SK-N-SH (cell line): Measurements from ENCODE around the gene OST4. TPM values are rescaled to one million over a fixed set of nuclear protein-coding genes. Genes with fewer than 3 reads are reported as not detected.

Source experiments
- CTCF ChIA-PET: fragments of 300-600, 350-600 bp; formaldehyde crosslinking; extraction: SDS; loops from one replicate; lab custom pipeline; 2021; lab: Yijun Ruan, JAX
- POLR2A ChIA-PET: fragments of 350-600 bp; sonication (Branson Sonifier 250); formaldehyde crosslinking; extraction: SDS; loops from one replicate; lab custom pipeline; 2020; ENCODE audit warnings: antibody characterized with exemption, inconsistent platforms; lab: Yijun Ruan, JAX
- DNase-seq: peaks from one replicate; pipeline ENCODE4 v3.0.0; 2012
- H2AFZ ChIP-seq: fragments of 200-600 bp; sonication (generic); 2 replicates; pipeline ENCODE4 v1.8.1; 2016; ENCODE audit warnings: antibody characterized with exemption, mild to moderate bottlenecking, low read depth
- H3F3A ChIP-seq: fragments of 200-600 bp; sonication (generic); replicated peaks from 2 replicates; pipeline ENCODE3; 2016; ENCODE audit warnings: antibody characterized with exemption, mild to moderate bottlenecking; ENCODE audit not compliant: insufficient read depth
- H3K27ac ChIP-seq, 2 experiments: fragments of 200-500 bp in 1 of 2; fragments of 200-600 bp in 1 of 2; sonication (Bioruptor generic) in 1 of 2; sonication (generic), shearing (Covaris generic) in 1 of 2; 2 replicates each; pipeline versions ENCODE4 v1.5.1 to v1.6.1; 2014 to 2016; ENCODE audit warnings: low read depth in 2 of 2, inconsistent platforms in 1 of 2, low read length in 1 of 2, mild to moderate bottlenecking in 1 of 2, mixed read lengths in 1 of 2
- H3K27me3 ChIP-seq: fragments of 200-600 bp; sonication (generic), shearing (Covaris generic); 2 replicates; pipeline ENCODE4 v1.6.1; 2016; ENCODE audit warnings: mixed run types; ENCODE audit not compliant: insufficient read depth
- H3K36me3 ChIP-seq, 2 experiments: fragments of 200-500 bp in 1 of 2; fragments of 200-600 bp in 1 of 2; sonication (Bioruptor generic) in 1 of 2; sonication (generic) in 1 of 2; replicated peaks in 1 of 2; 2 replicates each; pipeline versions ENCODE3 to v1.5.1; 2014 to 2016; ENCODE audit warnings: low read length in 1 of 2, mild to moderate bottlenecking in 1 of 2; ENCODE audit not compliant: insufficient read depth in 2 of 2, control insufficient read depth in 1 of 2
- H3K4me1 ChIP-seq, 2 experiments: fragments of 200-500 bp in 1 of 2; fragments of 200-600 bp in 1 of 2; sonication (Bioruptor generic) in 1 of 2; sonication (generic), shearing (Covaris generic) in 1 of 2; 2 replicates each; pipeline versions ENCODE4 v1.5.1 to v1.6.1; 2014 to 2016; ENCODE audit warnings: low read depth in 1 of 2, low read length in 1 of 2, mixed run types in 1 of 2; ENCODE audit not compliant: insufficient read depth in 2 of 2, control insufficient read depth in 1 of 2
- H3K4me2 ChIP-seq: fragments of 200-600 bp; sonication (generic), shearing (Covaris generic); 2 replicates; pipeline ENCODE4 v1.6.1; 2017; ENCODE audit warnings: mixed run types
- H3K4me3 ChIP-seq, 2 experiments: fragments of 200-500 bp in 1 of 2; fragments of 200-600 bp in 1 of 2; sonication (Bioruptor generic) in 1 of 2; sonication (generic), shearing (Covaris generic) in 1 of 2; 2 replicates each; pipeline versions ENCODE4 v1.5.1 to v1.8.1; 2014 to 2016; ENCODE audit warnings: low read depth in 2 of 2, inconsistent platforms in 1 of 2, low read length in 1 of 2, mild to moderate bottlenecking in 1 of 2, mixed read lengths in 1 of 2, moderate library complexity in 1 of 2
- H3K79me2 ChIP-seq: fragments of 200-600 bp; sonication (generic); 2 replicates; pipeline ENCODE4 v1.8.1; 2017; ENCODE audit warnings: mild to moderate bottlenecking; ENCODE audit not compliant: insufficient read depth
- H3K9ac ChIP-seq: fragments of 200-600 bp; sonication (generic); 2 replicates; pipeline ENCODE4 v1.6.1; 2017; ENCODE audit warnings: mixed run types
- H3K9me2 ChIP-seq: fragments of 200-600 bp; sonication (generic); 2 replicates; pipeline ENCODE4 v1.6.1; 2017; ENCODE audit warnings: mixed run types
- H3K9me3 ChIP-seq: fragments of 200-600 bp; sonication (generic); 2 replicates; pipeline ENCODE4 v1.6.1; 2017; ENCODE audit warnings: mixed run types, mild to moderate bottlenecking, moderate library complexity
- H4K20me1 ChIP-seq: fragments of 200-600 bp; sonication (generic); 2 replicates; pipeline ENCODE4 v1.6.1; 2017; ENCODE audit warnings: mild to moderate bottlenecking, mixed run types; ENCODE audit not compliant: insufficient read depth
- ELF1 ChIP-seq: IDR thresholded peaks from 2 replicates; pipeline ENCODE4 v1.4.0; 2012
- EZH2phosphoT487 ChIP-seq: fragments of 200-600 bp; sonication (generic); IDR thresholded peaks from 2 replicates; pipeline ENCODE4 v1.6.1; 2017; ENCODE audit warnings: low read depth, mixed run types, mild to moderate bottlenecking, antibody characterized with exemption, moderate library complexity, borderline replicate concordance
- FOSL2 ChIP-seq: IDR thresholded peaks from 2 replicates; pipeline ENCODE4 v1.4.0; 2012; ENCODE audit warnings: low read depth, mild to moderate bottlenecking, moderate library complexity, borderline replicate concordance
- IRF3 ChIP-seq: fragments of 150-350 bp; IDR thresholded peaks from 2 replicates; pipeline ENCODE4 v1.6.1; 2016; ENCODE audit warnings: mild to moderate bottlenecking, low read depth, low read length
- JUND ChIP-seq: IDR thresholded peaks from 2 replicates; pipeline ENCODE4 v1.4.0; 2012
- MAX ChIP-seq: IDR thresholded peaks from 2 replicates; pipeline ENCODE4 v1.4.0; 2012; ENCODE audit warnings: low read depth
- MEF2A ChIP-seq: IDR thresholded peaks from 2 replicates; pipeline ENCODE4 v1.4.0; 2012; ENCODE audit warnings: low read depth, borderline replicate concordance
- MXI1 ChIP-seq: IDR thresholded peaks from 2 replicates; pipeline ENCODE4 v1.6.1; 2012; ENCODE audit warnings: mild to moderate bottlenecking, low read depth, low read length, improper control_type of control experiment
- REST ChIP-seq: IDR thresholded peaks from 2 replicates; pipeline ENCODE4 v1.6.1; 2012; ENCODE audit warnings: mild to moderate bottlenecking, low read depth, low read length, moderate library complexity
- USF1 ChIP-seq: IDR thresholded peaks from 2 replicates; pipeline ENCODE4 v1.4.0; 2012; ENCODE audit warnings: low read depth, borderline replicate concordance
- ZBTB33 ChIP-seq: IDR thresholded peaks from 2 replicates; pipeline ENCODE4 v1.4.0; 2012; ENCODE audit warnings: low read depth, borderline replicate concordance
- WGBS: methylation state at CpG from one replicate; pipeline ENCODE4 v1.1.6; 2017; ENCODE audit warnings: low lambda C conversion rate; 5-methylcytosine and 5-hydroxymethylcytosine counted together
- polyA plus RNA-seq, 3 experiments: library from polyadenylated mRNA; depleted of rRNA; stranded (reverse); fragments of >200 nt; gene quantifications; 2 replicates each; pipeline ENCODE4 v1.2.3, GENCODE V29; 2012

The OST4 gene
- polyA plus RNA-seq, 1 of the 3 experiments (the other 2 are of a cell fraction) = 1,851 TPM

GRCh38 chr2:27029051-27029450 lies 42.4 kb downstream of the OST4 start:
- Histone ChIP-seq H4K20me1 (no peaks in the 10 kb centered on the region), H3K9me3 (no peaks in the 10 kb centered on the region), H3K27ac (no peak overlapping the region), H3K4me3 (no peak overlapping the region), H3K4me1 (peaks cover 2 to 13% of the 10 kb centered on the region in 2 experiments; a peak in 2 of 4 replicates), H3K36me3 (peaks cover 4 to 28% of the 10 kb centered on the region in 2 experiments), H3K4me2 (no peak overlapping the region), H3F3A (no peaks in the 10 kb centered on the region), H3K9me2 (no peaks in the 10 kb centered on the region), H3K9ac (no peak overlapping the region), H3K79me2 (peaks cover 34% of the 10 kb centered on the region), H2AFZ (no peak overlapping the region), H3K27me3 (no peaks in the 10 kb centered on the region)
- POLR2A ChIA-PET = no interaction called here
- WGBS = 83% methylated on average over 2 of the region's 2 CpGs
- CTCF ChIA-PET = interaction anchor here (0.8 to 33.3 kb wide), 9 partner anchors 9 to 183 kb away, joined by 3 to 1017 read pairs (median 5); partner anchors contain the start of gene MAPRE3
- DNase-seq = no peak
- TF ChIP-seq MAX (no peak), USF1 (no peak), FOSL2 (no peak), MEF2A (no peak), JUND (no peak), MXI1 (no peak), ELF1 (no peak), EZH2phosphoT487 (no peak), IRF3 (no peak), ZBTB33 (no peak)

GRCh38 chr2:27027211-27027651 lies 44.2 kb downstream of the OST4 start:
- ChIA-PET POLR2A (no interaction called here), CTCF (interaction anchor here (0.9 to 33.3 kb wide), 5 partner anchors 10 to 181 kb away, joined by 3 to 1017 read pairs (median 4); partner anchors contain the start of genes KHK and MAPRE3)
- 87% methylated on average over 3 of the region's 10 CpGs for WGBS
- no peaks in the 10 kb centered on the region for H3K9me3 ChIP-seq
- H3K4me2 ChIP-seq = no peak overlapping the region
- no peaks in the 10 kb centered on the region for H3K9me2 ChIP-seq
- TF ChIP-seq REST = no peak
- peaks cover 16% of the 10 kb centered on the region; the same call in 1 of the 2 replicates for H3K79me2 ChIP-seq
- H3K36me3 ChIP-seq = peaks cover 4 to 46% of the 10 kb centered on the region in 2 experiments
- H2AFZ ChIP-seq = no peak overlapping the region
- no peak overlapping the region for H3K27ac ChIP-seq
- no peaks in the 10 kb centered on the region for H3F3A ChIP-seq
- H3K9ac ChIP-seq = no peak overlapping the region
- no peak overlapping the region for H3K4me3 ChIP-seq
- DNase-seq = no peak
- peaks cover 0 to 4% of the 10 kb centered on the region in 2 experiments; a peak in 1 of 4 replicates for H3K4me1 ChIP-seq
- no peaks in the 10 kb centered on the region for H4K20me1 ChIP-seq
- H3K27me3 ChIP-seq = no peaks in the 10 kb centered on the region
